Measurements from ENCODE around the gene YDJC. TPM values are rescaled to one million over a fixed set of nuclear protein-coding genes. Genes with fewer than 3 reads are reported as not detected.
A peak's percentile ranks its signal among the peaks of the same experiment; 100 is the strongest.
"Not testable (repeated sequence)": the region's sequence is repeated elsewhere in the genome, so short reads cannot be mapped to it uniquely, and the experiment has no call there.

The YDJC gene, protein sequence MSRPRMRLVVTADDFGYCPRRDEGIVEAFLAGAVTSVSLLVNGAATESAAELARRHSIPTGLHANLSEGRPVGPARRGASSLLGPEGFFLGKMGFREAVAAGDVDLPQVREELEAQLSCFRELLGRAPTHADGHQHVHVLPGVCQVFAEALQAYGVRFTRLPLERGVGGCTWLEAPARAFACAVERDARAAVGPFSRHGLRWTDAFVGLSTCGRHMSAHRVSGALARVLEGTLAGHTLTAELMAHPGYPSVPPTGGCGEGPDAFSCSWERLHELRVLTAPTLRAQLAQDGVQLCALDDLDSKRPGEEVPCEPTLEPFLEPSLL
- 5.9 TPM for total RNA-seq
- long read RNA-seq, partial matches to known transcripts: 4 of 9 reads
- long read RNA-seq, other reads (novel, unspliced or antisense): 1 of 9 reads

DNA sequence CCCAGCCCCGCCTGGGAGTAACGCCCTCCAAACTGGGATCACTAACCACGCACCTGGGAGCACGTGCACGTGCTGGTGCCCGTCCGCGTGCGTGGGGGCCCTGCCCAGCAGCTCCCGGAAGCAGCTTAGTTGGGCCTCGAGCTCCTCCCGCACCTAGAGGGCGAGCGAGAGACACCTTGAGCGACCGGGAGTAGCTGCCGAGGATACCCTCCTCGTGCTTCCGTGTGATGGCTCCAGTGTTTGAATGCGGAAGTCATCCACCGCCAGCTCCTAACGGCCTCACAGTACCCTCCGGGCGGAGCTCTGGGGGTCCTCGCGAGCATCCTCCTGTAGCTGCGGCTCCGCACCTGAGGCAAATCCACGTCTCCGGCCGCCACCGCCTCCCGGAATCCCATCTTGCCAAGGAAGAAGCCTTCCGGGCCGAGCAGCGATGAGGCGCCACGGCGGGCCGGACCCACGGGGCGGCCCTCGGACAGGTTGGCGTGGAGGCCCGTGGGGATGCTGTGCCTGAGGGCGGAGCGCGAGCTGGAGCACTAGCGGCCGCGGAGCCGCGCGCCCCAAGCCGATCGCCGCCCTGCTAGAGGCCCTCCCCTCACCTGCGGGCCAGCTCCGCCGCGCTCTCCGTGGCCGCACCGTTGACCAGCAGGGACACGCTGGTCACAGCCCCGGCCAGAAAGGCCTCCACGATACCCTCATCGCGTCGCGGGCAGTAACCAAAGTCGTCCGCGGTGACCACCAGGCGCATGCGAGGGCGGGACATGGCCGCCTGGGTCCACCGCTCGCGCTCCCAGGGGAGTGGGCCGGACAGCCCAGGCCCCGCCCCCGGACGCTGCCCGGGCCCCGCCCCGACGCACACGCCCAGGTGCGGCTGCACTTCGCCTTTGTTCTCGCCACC lies at the start of gene YDJC:
Gene YDJC, minus strand, starts transcription at position 768 of the 895 bp plus-strand sequence. Its CDS starts 8 bp downstream, at position 760.
- intact Hi-C loops (cut with DNase I): loop anchor here (5.0 kb wide), 1 partner anchor 37 kb away; no protein-coding TSS in a partner anchor
- DNase-seq (ENCODE audit: low spot score): peak; percentile 96

DNA sequence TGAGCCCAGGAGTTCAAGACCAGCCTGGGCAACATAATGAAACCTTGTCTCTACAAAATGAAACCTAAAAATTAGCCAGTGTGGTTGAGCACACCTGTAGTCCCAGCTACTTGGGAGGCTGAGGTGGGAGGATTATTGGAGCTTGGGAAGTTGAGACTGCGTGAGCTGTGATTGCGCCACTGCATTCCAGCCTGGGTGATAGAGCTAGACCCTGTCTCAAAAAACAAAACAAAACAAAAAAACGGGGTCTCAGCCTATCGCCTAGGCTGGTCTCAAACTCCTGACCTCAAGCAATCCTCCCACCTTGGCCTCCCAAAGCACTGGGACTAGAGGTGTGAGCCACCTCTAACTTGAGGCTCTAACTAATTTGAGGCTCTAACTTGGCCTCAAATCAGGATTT lies 49.6 kb upstream of the YDJC start:
- intact Hi-C loops (cut with DNase I): no loop called here
- DNase-seq (ENCODE audit: low spot score): no peak

DNA sequence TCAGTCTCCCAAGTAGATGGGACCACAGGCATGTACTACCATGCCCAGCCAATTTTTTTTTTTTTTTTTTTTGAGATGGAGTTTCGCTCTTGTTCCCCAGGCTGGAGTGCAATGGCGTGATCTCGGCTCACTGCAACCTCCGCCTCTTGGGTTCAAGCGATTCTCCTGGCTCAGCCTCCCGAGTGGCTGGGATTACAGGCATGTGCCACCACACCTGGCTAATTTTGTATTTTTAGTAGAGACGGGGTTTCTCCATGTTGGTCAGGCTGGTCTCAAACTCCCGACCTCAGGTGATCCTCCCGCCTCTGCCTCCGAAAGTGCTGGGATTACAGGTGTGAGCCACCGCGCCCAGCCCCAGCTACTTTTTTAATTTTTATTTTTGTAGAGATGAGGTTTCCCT lies 49.0 kb upstream of the YDJC start:
- intact Hi-C loops (cut with DNase I); DNase-seq (ENCODE audit: low spot score): not testable (repeated sequence)

DNA sequence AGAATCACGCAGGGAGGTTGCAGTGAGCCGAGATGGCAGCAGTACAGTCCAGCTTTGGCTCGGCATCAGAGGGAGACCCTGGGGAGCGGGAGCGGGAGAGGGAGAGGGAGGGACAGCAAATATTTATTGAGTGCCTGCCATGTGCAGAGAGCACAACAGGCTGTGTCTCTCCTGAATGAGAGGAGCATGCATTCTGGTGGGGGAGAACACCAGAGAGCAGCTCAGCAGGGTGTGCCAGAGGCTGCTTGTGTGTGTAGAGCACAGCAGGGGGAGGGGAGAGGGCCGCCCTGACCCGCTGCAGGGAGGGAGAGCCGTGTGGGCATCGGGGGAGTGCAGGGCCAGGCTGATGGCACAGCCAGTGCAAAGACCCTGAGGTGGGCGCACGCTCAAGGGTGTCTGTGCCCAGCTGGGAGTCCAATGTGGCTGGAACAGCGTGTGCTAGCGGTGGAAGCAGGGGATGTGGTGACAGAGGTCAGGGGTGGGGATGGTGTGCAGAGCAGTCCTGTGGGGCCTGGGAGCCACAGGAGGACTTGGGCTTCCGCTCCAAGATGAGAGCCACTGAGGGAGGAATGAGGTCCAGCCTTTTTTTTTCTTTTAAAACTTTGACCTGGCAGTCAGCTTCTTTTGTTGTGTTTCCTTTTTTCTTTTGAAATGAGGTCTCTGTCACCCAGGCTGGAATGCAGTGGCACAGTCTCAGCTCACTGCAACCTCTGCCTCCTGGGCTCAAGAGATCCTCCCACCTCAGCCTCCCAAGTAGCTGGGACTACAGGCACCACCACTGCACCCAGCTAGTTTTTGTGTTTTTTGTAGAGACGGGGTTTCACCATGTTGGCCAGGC lies 48.0 kb upstream of the YDJC start:
- intact Hi-C loops (cut with DNase I): no loop called here
- no peak for DNase-seq (ENCODE audit: low spot score)

DNA sequence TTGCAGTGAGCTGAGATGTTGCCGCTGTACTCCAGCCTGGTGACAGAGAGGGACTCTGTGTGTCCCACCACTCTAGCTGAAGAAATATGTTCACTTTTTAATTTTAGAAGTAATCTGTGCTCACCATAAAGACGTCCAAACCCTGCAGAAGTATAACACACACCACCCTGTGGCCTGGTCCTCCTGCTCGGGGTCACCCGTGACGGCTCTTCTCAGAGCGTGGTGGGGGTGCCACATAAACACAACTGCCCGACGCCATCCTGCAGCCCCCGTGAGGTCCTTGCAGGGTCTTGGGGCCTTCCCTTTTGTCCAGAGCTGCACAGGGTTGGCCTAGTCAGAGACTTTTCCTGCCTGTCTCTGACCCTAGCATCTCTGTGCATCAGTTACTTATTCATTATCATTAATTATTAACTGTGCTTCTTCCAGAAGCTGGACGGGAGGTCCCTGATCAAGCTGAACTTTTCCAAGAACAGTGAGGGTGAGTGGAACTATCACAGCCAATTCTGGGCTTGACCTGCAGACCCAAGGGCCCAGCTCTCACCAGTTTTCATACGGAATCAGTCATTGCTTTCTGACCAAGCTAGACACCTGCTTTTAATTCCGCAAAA lies 44.9 kb upstream of the YDJC start:
- no peak for DNase-seq (ENCODE audit: low spot score)
- intact Hi-C loops (cut with DNase I): no loop called here

DNA sequence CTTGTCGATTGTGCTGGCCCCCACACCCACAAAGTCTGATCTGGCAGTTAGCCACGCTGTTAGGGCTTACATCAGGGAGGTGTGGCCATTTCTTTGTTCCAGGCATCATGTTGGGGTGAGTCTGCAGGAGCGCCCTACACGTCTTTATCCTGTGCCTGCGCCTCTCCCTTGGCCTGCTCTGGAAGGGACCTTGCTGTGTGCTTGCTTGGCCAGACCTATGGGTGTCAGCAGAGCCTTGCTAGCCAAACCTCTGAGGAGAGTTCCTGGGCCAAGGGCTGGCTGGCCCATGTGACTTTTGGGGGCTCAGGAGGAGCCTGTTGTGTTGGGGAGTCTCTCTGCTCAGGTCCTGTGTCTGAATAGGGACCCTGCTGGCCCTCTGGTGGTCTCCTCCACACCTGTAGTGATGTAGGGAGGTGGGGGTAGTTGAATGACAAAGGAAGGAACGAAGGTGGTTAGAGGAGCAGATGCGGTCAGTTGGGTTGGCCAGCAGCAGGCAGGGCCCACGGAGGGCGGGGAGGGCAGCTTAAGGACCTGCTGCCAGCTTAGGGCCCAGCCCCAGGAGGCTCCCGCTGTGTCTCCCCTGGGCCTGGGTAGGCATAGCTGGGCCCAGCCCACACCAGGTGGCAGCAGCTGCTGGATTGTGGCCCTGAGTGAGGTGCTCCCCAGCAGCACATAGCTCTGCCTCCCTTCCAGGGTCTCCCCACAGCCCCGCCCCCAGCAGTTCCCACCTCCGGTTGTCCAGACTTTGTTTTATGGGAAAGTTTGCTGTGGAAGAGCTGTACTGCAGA lies 43.9 kb upstream of the YDJC start:
- intact Hi-C loops (cut with DNase I): no loop called here
- DNase-seq (ENCODE audit: low spot score): no peak

DNA sequence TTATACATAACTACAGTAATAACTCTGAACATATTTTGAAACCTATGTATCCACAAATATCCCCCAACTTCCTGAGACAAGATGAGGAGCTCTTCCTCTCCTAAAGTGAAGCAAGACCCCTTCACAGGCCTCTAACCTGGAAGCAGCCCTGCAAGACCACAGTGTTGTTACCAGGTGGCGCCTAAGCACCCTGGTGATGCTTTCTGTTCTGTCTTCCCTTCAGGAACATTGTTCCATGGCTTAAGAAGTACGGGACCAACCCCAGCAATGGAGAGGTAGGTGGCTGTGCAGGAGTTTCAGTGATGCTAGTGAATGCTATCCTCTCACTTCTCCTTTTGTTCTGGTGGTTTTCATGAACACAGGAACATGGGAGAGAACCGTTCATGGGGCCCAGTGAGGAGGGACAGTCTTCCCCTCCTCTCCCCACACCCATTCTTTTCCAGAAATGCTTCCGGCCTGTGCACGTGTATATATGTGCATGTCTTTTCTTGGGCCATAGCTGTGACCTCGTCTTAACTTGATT lies 42.3 kb upstream of the YDJC start:
- DNase-seq (ENCODE audit: low spot score): no peak
- intact Hi-C loops (cut with DNase I): no loop called here

DNA sequence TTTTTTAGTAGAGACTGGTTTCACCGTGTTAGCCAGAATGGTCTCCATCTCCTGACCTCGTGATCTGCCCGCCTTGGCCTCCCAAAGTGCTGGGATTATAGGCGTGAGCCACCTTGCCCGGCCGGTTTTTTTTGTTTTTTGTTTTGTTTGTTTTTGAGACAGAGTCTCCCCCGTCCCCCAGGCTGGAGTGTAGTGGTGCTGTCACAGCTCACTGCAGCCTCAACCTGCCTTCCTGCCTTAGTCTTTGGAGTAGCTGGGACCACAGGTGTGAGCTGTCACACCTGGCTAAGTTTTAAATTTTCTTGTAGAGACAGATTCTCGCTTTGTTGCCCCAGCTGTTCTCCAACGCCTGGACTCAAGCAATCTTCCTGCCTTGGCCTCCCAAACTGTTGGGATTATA lies 39.2 kb upstream of the YDJC start:
- intact Hi-C loops (cut with DNase I): loop anchor here (5.0 kb wide), 1 partner anchor 273 kb away; no protein-coding TSS in a partner anchor
- DNase-seq (ENCODE audit: low spot score): no peak

DNA sequence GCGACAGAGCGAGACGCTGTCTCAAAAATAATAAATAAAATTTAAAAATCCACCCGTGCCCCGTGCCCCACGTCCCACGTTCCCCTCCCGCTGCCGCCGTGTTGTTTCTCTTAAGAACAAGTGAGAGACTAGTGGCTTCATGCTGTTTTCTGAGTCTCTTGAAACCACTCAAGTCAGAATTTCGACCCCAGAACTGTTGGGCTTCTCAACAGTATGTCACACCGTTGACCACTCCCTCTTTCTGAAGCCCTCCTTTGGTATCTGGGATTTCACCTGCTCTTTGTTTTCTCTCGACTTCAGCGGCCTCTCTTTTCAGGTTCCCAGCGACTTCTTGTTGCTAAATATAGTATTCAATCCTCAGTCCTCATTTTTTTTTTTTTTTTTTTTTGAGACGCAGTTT lies 37.0 kb upstream of the YDJC start:
- intact Hi-C loops (cut with DNase I): loop anchor here (5.0 kb wide), 1 partner anchor 276 kb away; no protein-coding TSS in a partner anchor
- DNase-seq (ENCODE audit: low spot score): no peak

DNA sequence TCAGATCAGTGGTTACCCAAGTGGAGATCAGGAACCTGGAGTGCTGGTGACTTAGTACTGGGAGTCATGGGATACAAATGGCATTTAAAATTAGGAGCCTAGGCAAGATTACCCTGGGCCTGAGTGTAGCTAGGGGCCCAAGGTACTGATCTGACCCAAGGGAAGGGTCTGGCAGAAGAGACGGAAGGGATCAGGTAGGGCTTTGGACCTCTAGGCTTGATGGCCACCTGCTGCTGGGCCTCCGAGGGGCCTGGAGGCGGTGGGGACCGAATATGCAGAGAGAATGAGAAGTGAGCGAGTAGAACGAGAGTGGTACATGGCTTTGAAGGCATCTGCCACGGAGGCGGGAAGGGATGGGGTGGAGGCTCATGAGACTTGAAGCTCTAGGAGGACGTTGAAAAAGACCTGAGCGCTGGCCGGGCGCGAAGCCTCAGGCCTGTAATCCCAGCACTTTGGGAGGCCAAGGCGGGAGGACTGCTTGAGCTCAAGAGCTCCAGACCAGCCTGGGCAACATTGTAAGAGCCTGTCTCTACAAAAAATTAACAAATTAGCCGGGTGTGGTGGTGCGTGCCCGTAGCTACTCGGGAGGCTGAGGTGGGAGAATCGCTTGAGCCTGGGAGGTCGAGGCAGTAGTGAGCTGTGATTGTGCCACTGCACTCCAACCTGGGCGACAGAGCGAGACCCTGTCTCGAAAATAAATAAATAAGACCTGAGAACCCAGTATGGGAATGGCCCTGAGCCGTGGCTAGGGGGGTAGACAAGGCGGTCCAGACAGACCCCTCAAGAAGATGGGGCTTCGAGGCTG lies 35.4 kb upstream of the YDJC start:
- no peak for DNase-seq (ENCODE audit: low spot score)
- intact Hi-C loops (cut with DNase I): loop anchor here (5.0 kb wide), 1 partner anchor 277 kb away; no protein-coding TSS in a partner anchor

DNA sequence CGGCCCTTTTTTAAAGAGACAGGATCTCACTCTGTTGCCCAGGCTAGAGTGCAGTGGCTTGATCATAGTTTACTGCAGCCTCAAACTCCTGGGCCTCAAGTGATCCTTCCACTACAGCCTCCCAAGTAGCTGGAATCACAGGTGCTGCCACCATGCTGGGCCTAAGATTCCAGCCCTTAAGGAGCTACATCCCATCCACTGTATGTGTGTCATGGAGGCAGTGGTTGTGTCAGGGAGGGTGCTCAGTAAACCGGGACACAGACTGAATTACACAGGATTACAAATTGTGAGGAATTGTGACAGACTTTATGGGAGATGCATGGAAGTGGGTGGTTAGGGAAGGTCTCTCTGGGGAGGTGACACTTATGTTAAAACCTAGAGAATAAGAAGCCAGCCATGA lies 33.9 kb upstream of the YDJC start:
- intact Hi-C loops (cut with DNase I): no loop called here
- DNase-seq (ENCODE audit: low spot score): no peak

- intact Hi-C loops (cut with DNase I): no loop called here
- no peak for DNase-seq (ENCODE audit: low spot score)
These were observed 32.2 kb upstream of the YDJC start for GRCh38 chr22:21661991-21662390.

DNA sequence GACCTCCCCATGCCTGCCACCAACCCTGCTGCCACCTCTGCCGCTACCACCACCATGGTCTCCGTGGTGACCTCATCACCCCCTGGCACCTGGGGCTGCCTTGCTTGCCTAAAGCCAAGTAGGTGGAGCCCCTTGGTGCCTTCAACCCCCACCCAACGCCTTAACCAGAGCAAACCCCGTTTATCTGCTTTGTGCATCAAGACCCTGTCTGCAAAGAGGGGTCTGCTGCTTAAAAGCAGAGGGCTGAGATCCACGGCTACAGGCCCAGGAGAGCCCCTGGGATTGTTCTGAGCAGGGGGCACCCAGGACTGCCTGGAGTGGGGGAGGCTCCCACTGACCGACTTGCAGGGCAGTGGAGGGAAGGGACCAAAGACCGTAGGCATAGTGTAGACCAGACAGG lies 31.1 kb upstream of the YDJC start:
- intact Hi-C loops (cut with DNase I): no loop called here
- no peak for DNase-seq (ENCODE audit: low spot score)

DNA sequence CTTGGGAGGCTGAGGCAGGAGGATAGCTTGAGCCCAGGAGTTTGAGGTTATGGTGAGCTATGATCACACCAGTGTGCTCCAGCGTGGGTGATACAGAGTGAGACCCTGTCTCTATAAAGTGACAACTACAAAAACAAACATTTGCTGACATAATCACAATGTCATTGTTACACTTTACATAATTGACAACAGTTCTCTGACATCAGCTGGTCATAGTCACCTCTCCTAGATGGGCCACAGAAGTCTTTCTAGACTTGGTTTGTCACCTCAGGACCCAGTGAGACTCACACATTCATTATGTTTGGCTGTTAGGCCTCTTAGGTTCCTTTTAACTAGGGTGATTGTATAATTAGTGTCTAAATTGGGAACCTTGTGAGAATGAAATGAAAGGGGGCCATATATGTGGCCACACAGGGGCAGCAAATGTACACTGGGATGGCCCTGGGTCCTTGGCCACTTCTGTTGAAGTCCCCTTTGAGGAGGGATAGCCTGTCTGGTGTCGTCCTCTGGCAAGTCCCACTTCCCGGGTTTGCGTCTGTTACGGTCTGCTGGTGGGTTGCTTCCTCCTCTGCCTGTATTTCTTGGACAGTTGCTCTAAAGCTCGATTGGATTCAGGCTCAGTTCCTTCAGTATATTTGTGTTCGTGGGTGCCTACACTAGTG lies 30.2 kb upstream of the YDJC start:
- intact Hi-C loops (cut with DNase I): no loop called here

DNA sequence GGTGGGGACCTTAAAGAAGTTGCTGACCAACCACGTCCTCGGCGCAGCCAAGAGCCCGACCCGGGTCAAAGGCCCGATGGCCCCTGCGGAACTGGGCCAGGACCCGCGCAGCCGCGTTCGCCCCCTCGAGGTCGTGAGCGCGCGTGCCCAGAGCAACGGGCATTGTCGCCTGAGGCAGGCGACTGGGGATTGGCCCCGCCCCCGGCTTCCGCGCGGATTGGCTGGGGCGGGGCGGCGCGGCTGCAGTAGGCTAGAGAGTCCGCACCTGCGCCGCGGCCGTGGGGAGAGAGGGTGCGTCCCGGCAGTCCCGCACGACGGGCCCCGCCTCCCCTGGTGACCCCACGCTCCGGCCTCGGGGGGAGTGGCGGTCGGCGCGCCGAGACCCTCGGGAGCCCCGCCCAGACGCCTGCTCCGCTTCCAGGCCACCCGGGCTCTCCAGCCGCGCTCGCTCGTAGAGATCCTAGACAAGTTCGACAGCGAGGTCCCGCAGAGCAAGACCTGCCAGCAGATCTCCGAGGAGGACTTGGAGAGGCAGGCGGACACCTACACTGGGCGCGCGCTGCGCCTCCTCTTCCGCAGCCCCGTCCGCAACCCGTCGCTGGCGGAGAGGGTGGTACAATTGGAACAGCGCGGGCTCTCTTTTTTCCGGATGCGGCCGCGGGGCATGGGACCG lies 27.7 kb upstream of the YDJC start:
- peak; percentile 86 for DNase-seq (ENCODE audit: low spot score)

More for the DNA sequence above, 30.2 kb upstream of the YDJC start:
- no peak for DNase-seq (ENCODE audit: low spot score)

DNA sequence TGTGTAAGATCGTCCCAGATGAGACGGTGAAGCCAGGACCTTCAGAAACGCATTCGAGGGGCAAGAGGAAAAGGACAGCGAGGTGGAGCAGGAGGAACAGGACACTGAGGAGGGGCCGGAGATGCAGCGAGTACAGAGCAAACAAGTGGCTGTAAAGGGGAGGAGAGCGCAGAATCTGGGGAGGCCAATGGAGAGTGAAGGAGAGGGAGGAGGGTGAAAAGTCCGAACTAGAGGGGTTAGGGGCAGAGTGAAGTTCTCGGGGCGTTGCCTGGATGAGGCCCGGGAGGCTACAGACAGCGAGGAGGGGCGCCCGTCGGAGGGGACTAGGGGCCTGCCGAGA lies 27.2 kb upstream of the YDJC start:
- DNase-seq (ENCODE audit: low spot score): no peak
- intact Hi-C loops (cut with DNase I): no loop called here

More for the DNA sequence above, 27.7 kb upstream of the YDJC start:
- intact Hi-C loops (cut with DNase I): no loop called here

All from cardiac septum (tissue), 1 donor.